ENCODE measurements around the gene EEA1.

- no peak for TF ChIP-seq CTCF (IDR thresholded peaks at IDR 0.05)
- no peak for TF ChIP-seq EZH2 (IDR thresholded peaks at IDR 0.05)
These were observed 29.6 kb downstream of the EEA1 start for GRCh38 chr12:92899386-92900001.

Measured in neural progenitor cell (in vitro differentiated cells).